ENCODE results near the gene PFAS.

PFAS gene

DNA sequence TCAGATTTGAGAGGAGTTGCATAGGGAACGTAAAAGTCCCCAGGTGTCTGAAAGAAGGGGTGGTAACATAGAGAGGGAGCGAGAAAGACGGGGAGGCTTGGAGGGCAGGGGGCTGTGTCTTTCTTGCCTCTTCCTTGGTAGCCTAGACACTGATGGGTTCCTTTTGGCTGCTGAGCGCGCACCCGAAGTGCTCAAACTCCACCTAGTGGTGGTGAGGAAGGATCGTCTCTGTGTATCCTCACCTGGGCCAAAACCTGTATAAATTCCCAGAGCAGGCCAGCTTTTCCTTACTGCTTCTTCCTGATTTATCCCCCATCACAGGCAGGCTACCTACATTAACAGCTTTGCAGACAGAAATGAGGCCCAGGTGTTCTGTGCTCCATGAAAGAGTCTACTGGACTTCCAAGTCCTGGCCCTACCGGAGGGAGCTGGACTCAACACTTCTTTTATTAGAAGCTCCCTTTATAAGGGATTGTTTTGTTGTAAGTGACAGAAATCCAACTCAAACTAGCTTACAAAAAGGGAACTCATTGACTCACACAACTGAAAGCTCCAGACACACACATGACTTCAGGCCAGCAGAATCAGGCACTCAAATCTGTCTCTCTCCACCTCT, 51.6 kb downstream of the PFAS start:
- peak; percentile 76 for DNase-seq

DNA sequence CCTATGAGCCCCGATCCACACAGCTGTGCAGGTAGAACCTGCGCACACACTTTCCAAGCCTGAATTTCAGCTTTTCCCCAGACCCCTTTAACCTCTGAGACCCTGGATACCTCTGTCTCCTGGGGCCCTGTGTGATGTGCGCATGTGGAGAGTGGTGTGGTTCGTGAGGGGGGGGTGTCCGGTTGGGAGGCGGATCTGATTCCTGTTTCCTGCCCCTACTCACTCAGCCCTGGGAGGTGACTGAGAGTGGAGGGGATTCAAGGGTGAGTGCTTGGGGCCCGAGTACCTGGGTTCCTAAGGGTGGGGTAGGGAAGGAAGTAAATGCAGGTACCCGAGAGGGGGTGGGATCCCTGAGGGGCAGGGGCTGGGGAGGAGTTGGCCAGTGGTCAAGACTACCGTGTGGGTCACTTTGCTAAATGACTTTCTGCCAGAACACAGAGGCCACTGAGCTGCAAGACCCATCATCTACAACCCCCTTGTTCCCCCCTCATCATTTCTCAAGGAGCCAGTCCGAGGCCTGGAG, 61.6 kb downstream of the PFAS start:
- no peak for DNase-seq

DNA sequence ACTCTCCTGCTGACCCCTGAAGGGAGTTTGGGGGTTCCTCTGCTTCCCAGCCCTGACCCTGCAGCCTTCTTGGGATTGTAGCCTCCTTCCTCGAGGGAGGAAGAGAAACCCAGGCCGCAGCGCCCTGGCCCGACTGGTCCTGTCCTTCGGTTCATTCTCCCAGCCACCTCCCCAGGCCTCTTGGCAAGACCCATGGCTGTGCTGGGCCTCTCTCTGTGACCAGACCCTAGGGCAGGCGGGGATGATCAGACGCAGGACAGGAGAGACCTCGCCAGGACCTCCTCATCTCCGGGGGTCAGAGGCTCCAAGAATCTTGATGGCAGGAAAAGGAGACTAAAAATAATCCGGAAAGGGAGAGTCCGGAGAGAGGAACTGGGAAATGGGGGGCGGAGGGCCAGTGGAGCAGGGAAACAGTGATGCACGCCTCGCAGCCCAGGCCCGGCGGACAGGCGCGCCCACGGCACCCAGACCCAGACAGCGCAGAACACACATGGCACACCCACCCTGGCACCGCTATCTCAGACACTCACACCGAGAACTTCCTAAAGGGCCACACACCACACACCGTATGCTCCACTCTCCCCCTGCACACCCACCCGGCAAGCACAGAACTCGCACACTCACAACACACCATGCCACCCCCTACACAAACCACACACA, 62.2 kb downstream of the PFAS start:
- DNase-seq, result no peak

DNA sequence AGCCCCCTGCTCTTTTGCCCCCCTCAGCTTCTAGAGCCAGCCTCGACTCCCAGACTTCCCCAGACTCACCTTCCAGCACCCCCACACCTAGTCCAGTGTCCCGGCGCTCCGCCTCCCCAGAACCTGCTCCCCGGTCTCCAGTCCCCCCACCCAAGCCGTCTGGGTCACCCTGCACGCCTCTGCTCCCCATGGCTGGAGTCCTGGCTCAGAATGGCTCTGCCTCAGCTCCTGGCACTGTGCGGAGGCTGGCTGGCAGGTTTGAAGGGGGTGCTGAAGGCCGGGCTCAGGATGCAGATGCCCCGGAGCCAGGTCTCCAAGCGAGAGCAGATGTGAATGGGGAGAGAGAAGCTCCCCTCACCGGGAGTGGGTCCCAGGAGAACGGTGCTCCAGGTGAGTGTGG, 63.2 kb downstream of the PFAS start:
- no peak for DNase-seq

DNA sequence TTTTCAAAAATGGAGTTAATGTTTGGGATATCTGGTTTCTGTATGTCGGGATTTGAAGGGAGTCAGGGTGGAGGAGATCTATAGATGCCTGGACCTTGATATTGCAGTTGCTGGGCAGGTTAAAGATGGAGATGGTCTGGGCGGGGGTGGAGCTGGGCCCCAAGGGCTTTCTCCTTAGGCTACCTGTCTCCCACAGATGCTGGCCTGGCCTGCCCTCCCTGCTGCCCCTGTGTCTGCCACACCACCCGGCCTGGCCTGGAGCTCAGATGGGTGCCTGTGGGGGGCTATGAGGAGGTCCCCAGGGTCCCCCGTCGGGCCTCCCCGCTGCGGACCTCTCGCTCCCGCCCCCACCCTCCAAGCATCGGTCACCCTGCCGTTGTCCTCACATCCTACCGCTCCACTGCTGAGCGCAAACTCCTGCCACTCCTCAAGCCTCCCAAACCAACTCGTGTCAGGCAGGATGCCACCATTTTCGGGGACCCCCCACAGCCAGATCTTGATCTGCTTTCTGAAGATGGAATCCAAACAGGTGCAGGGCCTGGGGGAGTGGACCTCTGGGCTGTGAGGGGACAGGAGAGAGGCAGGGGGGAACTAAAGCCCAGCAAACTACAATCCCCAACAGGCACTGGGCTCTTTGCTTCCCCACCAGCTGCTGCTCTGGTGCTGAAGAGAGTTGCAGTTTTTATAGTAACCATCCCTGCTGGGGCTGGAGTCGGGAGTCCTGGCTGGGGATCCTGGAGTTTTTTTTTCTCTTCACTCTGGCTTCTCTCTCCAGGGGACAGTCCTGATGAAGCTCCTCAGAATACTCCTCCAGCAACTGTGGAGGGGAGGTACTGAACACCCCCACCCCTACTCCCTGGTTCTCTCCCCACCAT, 63.9 kb downstream of the PFAS start:
- DNase-seq, result no peak

DNA sequence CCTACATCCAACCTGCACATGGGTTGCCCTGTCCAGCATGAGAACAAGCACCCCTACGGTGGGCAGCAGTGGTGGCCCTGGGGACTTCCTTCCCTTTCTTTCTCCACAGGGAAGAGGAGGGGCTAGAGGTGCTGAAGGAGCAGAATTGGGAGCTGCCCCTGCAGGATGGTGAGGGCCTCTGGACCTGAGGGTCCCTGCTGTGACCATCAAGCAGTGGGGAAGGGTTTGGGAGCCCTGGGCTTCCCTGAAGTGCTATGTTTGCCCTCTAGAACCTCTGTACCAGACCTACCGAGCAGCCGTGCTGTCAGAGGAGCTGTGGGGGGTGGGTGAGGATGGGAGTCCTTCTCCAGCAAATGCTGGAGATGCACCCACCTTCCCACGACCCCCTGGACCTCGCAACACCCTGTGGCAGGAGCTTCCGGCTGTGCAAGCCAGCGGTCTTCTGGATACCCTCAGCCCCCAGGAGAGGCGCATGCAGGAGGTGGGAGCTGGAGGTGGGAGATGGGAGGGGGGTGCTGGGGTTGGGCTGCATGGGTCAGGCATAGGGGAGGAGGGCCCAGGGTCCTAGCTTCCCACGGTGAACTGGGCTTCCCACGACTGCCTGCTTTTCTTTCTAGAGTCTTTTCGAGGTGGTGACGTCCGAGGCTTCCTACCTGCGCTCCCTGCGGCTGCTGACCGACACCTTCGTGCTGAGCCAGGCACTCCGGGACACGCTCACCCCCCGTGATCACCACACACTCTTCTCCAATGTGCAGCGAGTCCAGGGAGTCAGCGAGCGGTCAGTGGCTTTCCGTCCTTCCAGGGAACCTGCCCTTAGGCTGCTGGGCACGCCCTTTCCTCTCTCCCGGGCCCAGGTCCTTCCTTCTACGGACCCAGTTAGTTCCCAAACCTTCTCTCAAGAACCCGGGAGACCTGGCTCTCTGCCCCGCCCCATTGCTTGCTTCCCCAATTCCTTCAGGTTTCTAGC, 66.0 kb downstream of the PFAS start:
- DNase-seq, result no peak

DNA sequence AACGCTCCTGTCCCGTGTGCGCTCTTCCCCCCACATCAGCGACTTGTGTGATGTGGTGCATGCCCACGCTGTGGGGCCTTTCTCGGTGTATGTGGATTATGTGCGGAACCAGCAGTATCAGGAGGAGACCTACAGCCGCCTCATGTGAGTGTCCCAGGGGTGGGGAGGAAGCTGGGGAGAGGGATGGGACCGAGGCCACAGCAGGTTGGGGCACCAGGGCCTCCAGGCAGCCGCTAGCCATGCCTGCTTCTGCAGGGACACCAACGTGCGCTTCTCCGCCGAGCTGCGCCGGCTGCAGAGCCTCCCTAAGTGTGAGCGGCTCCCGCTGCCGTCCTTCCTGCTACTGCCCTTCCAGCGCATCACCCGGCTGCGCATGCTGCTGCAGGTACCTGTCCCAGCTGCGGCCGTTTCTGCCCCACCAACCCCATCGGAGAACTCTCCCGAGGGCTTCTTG, 66.7 kb downstream of the PFAS start:
- no peak for DNase-seq

DNA sequence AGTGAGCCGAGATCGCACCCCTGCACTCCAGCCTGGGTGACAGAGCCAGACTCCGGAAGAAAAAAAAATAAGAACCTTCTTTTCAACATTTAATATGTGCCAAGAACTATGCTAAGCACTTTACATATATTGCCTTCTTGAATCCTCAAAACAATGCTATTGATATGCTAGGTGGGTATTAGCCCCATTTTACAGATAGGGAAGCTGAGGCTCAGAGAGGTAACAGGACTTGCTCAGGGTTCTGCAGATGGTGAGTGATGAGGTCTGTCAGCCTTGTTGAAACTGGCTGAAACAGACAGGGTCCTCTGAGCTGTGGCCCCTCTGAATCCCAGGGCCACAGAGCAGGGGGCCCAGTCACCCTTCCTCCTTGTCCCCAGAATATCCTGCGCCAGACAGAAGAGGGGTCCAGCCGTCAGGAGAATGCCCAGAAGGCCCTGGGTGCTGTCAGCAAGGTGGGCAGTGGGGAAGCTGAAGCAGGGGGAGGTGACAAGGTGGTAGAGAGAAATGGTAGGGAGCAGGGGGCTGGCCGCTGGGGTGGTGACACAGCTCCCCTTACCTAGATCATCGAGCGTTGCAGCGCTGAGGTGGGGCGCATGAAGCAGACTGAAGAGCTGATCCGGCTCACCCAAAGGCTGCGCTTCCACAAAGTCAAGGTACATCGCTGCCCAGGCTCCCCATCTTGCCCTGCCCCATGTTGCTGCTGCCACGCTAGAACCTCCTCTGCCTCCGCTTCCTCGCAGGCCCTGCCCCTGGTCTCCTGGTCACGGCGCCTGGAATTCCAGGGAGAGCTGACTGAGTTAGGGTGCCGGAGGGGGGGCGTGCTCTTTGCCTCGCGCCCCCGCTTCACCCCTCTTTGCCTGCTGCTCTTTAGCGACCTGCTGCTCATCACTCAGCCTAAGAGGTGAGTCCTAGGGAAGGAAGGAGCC, 69.2 kb downstream of the PFAS start:
- DNase-seq, result no peak
